Esophagus squamous epithelium (tissue), 4 donors: ENCODE measurements around the gene GUCY1A1.

ENCODE experiments used
- POLR2A ChIP-seq, 4 donors: fragments of 450-650 bp; IDR thresholded peaks; one replicate each; pipeline ENCODE4 v1.6.1; 2017; ENCODE audit warnings: antibody characterized with exemption in 4 of 4, mild to moderate bottlenecking in 4 of 4, moderate library complexity in 3 of 4
- TF ChIP-seq, protein P1 (sequence below), 6 experiments: fragments of 450-650 bp in 4 of 6; fragments of 200-600 bp in 2 of 6; sonication (generic) in 2 of 6; IDR thresholded peaks; one replicate each; pipeline ENCODE4 v1.5.1; 2016 to 2019; ENCODE audit warnings: antibody characterized with exemption in 6 of 6, mild to moderate bottlenecking in 4 of 6, moderate library complexity in 4 of 6

DNA sequence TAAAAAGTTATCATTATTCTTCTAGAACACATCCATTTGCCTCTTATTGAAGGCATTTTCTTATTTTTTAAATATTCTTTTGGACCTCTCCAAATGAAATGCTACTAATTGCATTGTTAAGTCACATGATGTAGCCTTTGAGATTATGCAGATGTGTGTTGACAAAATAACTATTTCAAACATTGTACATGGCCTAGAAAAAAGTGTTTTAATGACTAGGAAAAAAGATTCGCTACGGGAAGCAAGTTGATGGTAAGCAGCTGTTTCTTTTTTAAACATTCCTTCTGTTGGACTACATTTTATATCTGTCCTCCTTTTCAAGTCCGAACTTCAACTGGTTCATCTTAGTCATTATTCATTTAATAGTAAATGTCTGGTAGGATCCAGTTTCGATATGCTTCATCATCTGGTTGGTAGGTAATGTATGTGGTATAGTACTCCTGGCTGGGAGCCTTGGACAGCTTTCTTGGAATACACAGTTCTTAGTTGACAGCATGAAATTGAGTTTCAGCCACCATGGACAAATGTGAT lies 34.3 kb upstream of the GUCY1A1 start:
- TF ChIP-seq, protein P1, sequence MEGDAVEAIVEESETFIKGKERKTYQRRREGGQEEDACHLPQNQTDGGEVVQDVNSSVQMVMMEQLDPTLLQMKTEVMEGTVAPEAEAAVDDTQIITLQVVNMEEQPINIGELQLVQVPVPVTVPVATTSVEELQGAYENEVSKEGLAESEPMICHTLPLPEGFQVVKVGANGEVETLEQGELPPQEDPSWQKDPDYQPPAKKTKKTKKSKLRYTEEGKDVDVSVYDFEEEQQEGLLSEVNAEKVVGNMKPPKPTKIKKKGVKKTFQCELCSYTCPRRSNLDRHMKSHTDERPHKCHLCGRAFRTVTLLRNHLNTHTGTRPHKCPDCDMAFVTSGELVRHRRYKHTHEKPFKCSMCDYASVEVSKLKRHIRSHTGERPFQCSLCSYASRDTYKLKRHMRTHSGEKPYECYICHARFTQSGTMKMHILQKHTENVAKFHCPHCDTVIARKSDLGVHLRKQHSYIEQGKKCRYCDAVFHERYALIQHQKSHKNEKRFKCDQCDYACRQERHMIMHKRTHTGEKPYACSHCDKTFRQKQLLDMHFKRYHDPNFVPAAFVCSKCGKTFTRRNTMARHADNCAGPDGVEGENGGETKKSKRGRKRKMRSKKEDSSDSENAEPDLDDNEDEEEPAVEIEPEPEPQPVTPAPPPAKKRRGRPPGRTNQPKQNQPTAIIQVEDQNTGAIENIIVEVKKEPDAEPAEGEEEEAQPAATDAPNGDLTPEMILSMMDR (IDR thresholded peaks at IDR 0.05): no peak
- TF ChIP-seq POLR2A (IDR thresholded peaks at IDR 0.05): no peak
